HFF-Myc (cell line): Measurements from ENCODE around the gene FGF11.
A peak's percentile ranks its signal among the peaks of the same experiment; 100 is the strongest.

Experiments used
- DNase-seq: peaks from one replicate; pipeline ENCODE4 v3.0.0-alpha.2; 2011; ENCODE audit warnings: low read depth; ENCODE audit errors: extremely low read depth
- H3K4me3 ChIP-seq: replicated peaks from 2 replicates; pipeline ENCODE4 v1.5.1; 2011; ENCODE audit warnings: low read depth, mild to moderate bottlenecking, control low read depth, low read length
- CTCF ChIP-seq: IDR thresholded peaks from 2 replicates; pipeline ENCODE4 v1.5.1; 2012; ENCODE audit warnings: mild to moderate bottlenecking, low read depth, low read length, control low read depth; ENCODE audit errors: missing control alignments

Gene FGF11

GRCh38 chr17:7442142-7442541, 2.8 kb downstream of the FGF11 start:
- no peak for TF ChIP-seq CTCF
- no peak for DNase-seq
- H3K4me3 ChIP-seq, result no peak overlapping the region

GRCh38 chr17:7443499-7444485, 4.5 kb downstream of the FGF11 start:
- TF ChIP-seq CTCF, result no peak
- H3K4me3 ChIP-seq, result no peak overlapping the region
- no peak for DNase-seq

- H3K4me3 ChIP-seq, result peak within 1 kb of the TSS; percentile 21; the same call in 1 of the 2 replicates
- no peak for DNase-seq
Observed at GRCh38 chr17:7444682-7445618, 5.6 kb downstream of the FGF11 start, which contains the start of gene CHRNB1. TSS of gene CHRNB1 (plus strand) at chr17:7445061. CDS start at chr17:7445128, 67 bp downstream.

GRCh38 chr17:7445619-7445968, 6.3 kb downstream of the FGF11 start:
- H3K4me3 ChIP-seq, result 0 out of 2 replicates have a peak overlapping the region, but pooled peaks have one; percentile 21
- no peak for TF ChIP-seq CTCF
- DNase-seq, result no peak

More at GRCh38 chr17:7444682-7445618, 5.6 kb downstream of the FGF11 start, which contains the start of gene CHRNB1:
- no peak for TF ChIP-seq CTCF

GRCh38 chr17:7448461-7448860, 9.1 kb downstream of the FGF11 start:
- no peak for TF ChIP-seq CTCF
- H3K4me3 ChIP-seq, result no peak overlapping the region
- DNase-seq, result no peak

- no peak for DNase-seq
- no peak for TF ChIP-seq CTCF
- H3K4me3 ChIP-seq, result no peak overlapping the region
Observed at GRCh38 chr17:7459961-7460545, 20.7 kb downstream of the FGF11 start.
